ENCODE measurements around the gene MBOAT1.

Gene MBOAT1

DNA sequence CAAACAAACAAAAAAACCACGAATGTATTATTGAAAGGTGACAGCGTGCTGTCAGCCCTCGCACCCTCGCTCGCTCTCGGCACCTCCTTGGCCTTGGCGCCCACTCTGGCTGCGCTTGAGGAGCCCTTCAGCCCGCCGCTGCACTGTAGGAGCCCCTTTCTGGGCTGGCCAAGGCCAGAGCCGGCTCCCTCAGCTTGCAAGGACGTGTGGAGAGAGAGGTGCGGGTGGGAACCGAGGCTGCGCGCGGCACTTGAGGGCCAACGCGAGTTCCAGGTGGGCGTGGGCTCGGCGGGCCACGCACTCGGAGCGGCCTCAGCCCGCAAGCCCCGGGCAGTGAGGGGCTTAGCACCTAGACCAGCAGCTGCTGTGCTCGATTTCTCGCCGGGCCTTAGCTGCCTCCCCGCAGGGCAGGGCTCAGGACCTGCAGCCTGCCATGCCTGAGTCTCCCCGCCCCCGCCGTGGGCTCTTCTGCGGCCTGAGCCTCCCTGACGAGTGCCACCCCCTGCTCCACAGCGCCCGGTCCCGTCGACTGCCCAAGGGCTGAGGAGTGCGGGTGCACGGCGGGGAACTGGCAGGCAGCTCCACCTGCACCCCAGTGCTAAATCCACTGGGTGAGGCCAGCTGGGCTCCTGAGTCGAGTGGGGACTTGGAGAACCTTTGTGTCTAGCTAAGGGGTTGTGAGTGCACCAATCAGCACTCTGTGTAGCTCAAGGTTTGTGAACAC lies 20.9 kb upstream of the MBOAT1 start:
- Histone ChIP-seq H3K36me3 (ENCODE audit: control insufficient read depth in 1 of 2, insufficient read depth in 2 of 2, low read depth in 1 of 2, low read length in 2 of 2) (no peaks in the 10 kb centered on the region), H3K9ac (ENCODE audit: low read length) (no peak overlapping the region), H2BK15ac (ENCODE audit: low read depth, poor library complexity, severe bottlenecking) (no peak overlapping the region), H3K4ac (ENCODE audit: low read depth in 1 of 2, low read length in 2 of 2) (no peak overlapping the region), H3K14ac (ENCODE audit: low read length in 2 of 2) (no peak overlapping the region), H4K91ac (ENCODE audit: low read length) (no peak overlapping the region), H3K18ac (ENCODE audit: low read depth in 1 of 2, low read length in 2 of 2) (no peak overlapping the region), H3K23ac (ENCODE audit: low read length in 2 of 2) (no peak overlapping the region), H3K4me1 (ENCODE audit: control insufficient read depth, insufficient read depth, low read depth, low read length) (no peaks in the 10 kb centered on the region), H4K8ac (ENCODE audit: low read length) (no peak overlapping the region), H3K79me1 (replicated peaks; ENCODE audit: low read length, poor library complexity, severe bottlenecking) (no peaks in the 10 kb centered on the region), H2BK5ac (ENCODE audit: low read depth, low read length, poor library complexity, severe bottlenecking) (no peak overlapping the region), H2BK120ac (ENCODE audit: low read depth, low read length) (no peak overlapping the region), H2BK12ac (ENCODE audit: low read length in 2 of 2) (no peak overlapping the region), H3K4me2 (ENCODE audit: low read length, poor library complexity, severe bottlenecking) (no peak overlapping the region), H3K4me3 (ENCODE audit: insufficient read depth in 1 of 2, low read depth in 1 of 2, low read length in 2 of 2) (no peak overlapping the region), H2AK5ac (ENCODE audit: low read length, severe bottlenecking) (no peak overlapping the region), H3K27me3 (ENCODE audit: control insufficient read depth in 1 of 2, insufficient read depth in 1 of 2, low read length in 2 of 2) (no peaks in the 10 kb centered on the region), H3K9me3 (ENCODE audit: control insufficient read depth, low read length) (no peaks in the 10 kb centered on the region), H3K27ac (ENCODE audit: low read length, poor library complexity, severe bottlenecking) (no peak overlapping the region), H2AFZ (ENCODE audit: low read depth, low read length) (no peak overlapping the region)
- no peak for DNase-seq
- 97% methylated on average over 43 of the region's 44 CpGs for WGBS

DNA sequence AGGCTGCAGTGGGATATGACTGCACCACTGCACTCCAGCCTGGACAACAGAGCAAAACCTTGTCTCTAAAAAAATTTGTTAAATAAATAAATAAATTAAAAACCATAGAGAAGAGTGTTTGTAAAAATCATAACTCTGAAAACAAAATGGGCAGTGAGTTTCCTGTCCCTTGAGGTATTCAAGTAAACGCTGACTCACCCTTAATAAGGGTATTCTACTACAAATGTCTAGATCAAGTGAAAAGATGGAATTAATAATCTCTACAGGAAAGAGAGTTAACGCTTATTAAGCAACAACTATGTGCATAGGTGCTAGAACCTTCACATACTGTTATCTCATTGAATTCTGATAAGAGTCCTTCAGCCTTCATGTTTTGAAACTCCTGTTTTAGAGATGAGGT lies 19.9 kb upstream of the MBOAT1 start:
- Histone ChIP-seq H2BK12ac (ENCODE audit: low read length in 2 of 2) (no peak overlapping the region), H3K27me3 (ENCODE audit: control insufficient read depth in 1 of 2, insufficient read depth in 1 of 2, low read length in 2 of 2) (no peaks in the 10 kb centered on the region), H2BK120ac (ENCODE audit: low read depth, low read length) (no peak overlapping the region), H3K79me1 (replicated peaks; ENCODE audit: low read length, poor library complexity, severe bottlenecking) (no peaks in the 10 kb centered on the region), H3K23ac (ENCODE audit: low read length in 2 of 2) (no peak overlapping the region), H3K4me2 (ENCODE audit: low read length, poor library complexity, severe bottlenecking) (no peak overlapping the region), H3K4me3 (ENCODE audit: insufficient read depth in 1 of 2, low read depth in 1 of 2, low read length in 2 of 2) (no peak overlapping the region), H3K18ac (ENCODE audit: low read depth in 1 of 2, low read length in 2 of 2) (no peak overlapping the region), H3K4me1 (ENCODE audit: control insufficient read depth, insufficient read depth, low read depth, low read length) (no peaks in the 10 kb centered on the region), H3K36me3 (ENCODE audit: control insufficient read depth in 1 of 2, insufficient read depth in 2 of 2, low read depth in 1 of 2, low read length in 2 of 2) (no peaks in the 10 kb centered on the region), H2BK5ac (ENCODE audit: low read depth, low read length, poor library complexity, severe bottlenecking) (no peak overlapping the region), H2BK15ac (ENCODE audit: low read depth, poor library complexity, severe bottlenecking) (no peak overlapping the region), H2AK5ac (ENCODE audit: low read length, severe bottlenecking) (no peak overlapping the region), H3K9me3 (ENCODE audit: control insufficient read depth, low read length) (no peaks in the 10 kb centered on the region), H4K8ac (ENCODE audit: low read length) (no peak overlapping the region), H3K14ac (ENCODE audit: low read length in 2 of 2) (no peak overlapping the region), H2AFZ (ENCODE audit: low read depth, low read length) (no peak overlapping the region), H4K91ac (ENCODE audit: low read length) (no peak overlapping the region), H3K27ac (ENCODE audit: low read length, poor library complexity, severe bottlenecking) (no peak overlapping the region), H3K4ac (ENCODE audit: low read depth in 1 of 2, low read length in 2 of 2) (no peak overlapping the region), H3K9ac (ENCODE audit: low read length) (no peak overlapping the region)
- no CpG with 5 or more reads among the region's 2 CpGs for WGBS
- DNase-seq, result no peak

DNA sequence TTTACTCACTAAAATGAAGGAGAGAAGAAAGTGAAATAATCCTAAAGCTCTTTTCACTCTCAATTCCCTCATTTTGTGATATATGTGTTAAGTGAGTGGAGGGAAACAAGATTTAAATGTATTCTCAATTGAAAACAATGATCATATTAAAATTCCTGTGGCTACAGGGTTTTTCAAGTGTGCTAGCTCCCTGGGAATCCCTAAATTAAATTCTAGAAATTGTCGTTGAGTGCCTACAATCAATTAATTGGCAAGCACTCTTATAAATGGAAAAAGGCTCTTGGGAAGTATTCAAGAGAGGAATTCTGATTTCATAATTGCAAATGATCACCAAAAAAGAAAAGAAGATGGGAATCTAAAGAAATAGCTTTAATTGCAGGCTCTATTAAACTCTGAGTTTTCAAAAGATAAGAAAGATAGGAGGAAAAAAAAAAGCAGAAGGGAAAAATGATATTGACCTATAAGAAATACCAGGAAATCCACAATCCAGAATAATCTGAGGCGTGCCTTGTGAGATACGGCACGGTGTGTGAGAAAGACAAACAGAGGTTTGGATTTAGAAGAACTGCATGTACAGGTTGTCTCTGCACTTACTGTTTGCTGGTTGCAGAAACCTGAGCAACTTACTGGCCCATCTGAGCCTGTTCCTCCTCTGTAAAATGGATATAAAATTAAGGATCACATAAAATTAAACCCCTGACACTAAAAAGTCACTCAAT lies 18.3 kb upstream of the MBOAT1 start:
- Histone ChIP-seq H2BK5ac (ENCODE audit: low read depth, low read length, poor library complexity, severe bottlenecking) (no peak overlapping the region), H2AFZ (ENCODE audit: low read depth, low read length) (no peak overlapping the region), H3K4me3 (ENCODE audit: insufficient read depth in 1 of 2, low read depth in 1 of 2, low read length in 2 of 2) (no peak overlapping the region), H2BK15ac (ENCODE audit: low read depth, poor library complexity, severe bottlenecking) (no peak overlapping the region), H3K27me3 (ENCODE audit: control insufficient read depth in 1 of 2, insufficient read depth in 1 of 2, low read length in 2 of 2) (no peaks in the 10 kb centered on the region), H3K4ac (ENCODE audit: low read depth in 1 of 2, low read length in 2 of 2) (no peak overlapping the region), H4K8ac (ENCODE audit: low read length) (no peak overlapping the region), H3K14ac (ENCODE audit: low read length in 2 of 2) (no peak overlapping the region), H2BK120ac (ENCODE audit: low read depth, low read length) (no peak overlapping the region), H3K9ac (ENCODE audit: low read length) (no peak overlapping the region), H2AK5ac (ENCODE audit: low read length, severe bottlenecking) (no peak overlapping the region), H3K36me3 (ENCODE audit: control insufficient read depth in 1 of 2, insufficient read depth in 2 of 2, low read depth in 1 of 2, low read length in 2 of 2) (no peaks in the 10 kb centered on the region), H2BK12ac (ENCODE audit: low read length in 2 of 2) (no peak overlapping the region), H3K18ac (ENCODE audit: low read depth in 1 of 2, low read length in 2 of 2) (no peak overlapping the region), H3K4me1 (ENCODE audit: control insufficient read depth, insufficient read depth, low read depth, low read length) (no peaks in the 10 kb centered on the region), H3K27ac (ENCODE audit: low read length, poor library complexity, severe bottlenecking) (no peak overlapping the region), H3K4me2 (ENCODE audit: low read length, poor library complexity, severe bottlenecking) (no peak overlapping the region), H4K91ac (ENCODE audit: low read length) (no peak overlapping the region), H3K79me1 (replicated peaks; ENCODE audit: low read length, poor library complexity, severe bottlenecking) (no peaks in the 10 kb centered on the region), H3K23ac (ENCODE audit: low read length in 2 of 2) (no peak overlapping the region), H3K9me3 (ENCODE audit: control insufficient read depth, low read length) (no peaks in the 10 kb centered on the region)
- 94% methylated on average over 3 of the region's 4 CpGs for WGBS
- no peak for DNase-seq

DNA sequence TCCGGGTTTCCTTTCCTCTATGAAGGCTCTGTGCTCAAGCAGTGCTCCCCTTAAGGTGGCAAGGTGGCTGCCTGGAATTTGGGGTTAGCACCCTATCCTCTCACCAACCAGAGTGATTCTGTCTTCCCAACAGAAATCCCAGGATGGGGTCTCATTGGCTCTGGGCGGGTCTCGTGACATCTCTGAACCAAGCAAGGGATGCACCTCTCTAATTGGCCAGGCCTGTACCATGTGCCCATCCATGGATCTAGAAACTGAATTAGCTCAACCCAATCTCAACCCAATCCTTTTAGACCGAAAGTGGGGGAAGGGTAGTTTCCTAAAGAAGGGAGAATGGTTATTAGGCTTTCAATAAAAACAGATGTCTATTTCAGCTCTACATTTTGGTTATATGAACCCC lies 17.6 kb upstream of the MBOAT1 start:
- Histone ChIP-seq H3K14ac (ENCODE audit: low read length in 2 of 2) (no peak overlapping the region), H3K4me3 (ENCODE audit: insufficient read depth in 1 of 2, low read depth in 1 of 2, low read length in 2 of 2) (no peak overlapping the region), H2BK120ac (ENCODE audit: low read depth, low read length) (no peak overlapping the region), H4K8ac (ENCODE audit: low read length) (no peak overlapping the region), H2BK12ac (ENCODE audit: low read length in 2 of 2) (no peak overlapping the region), H3K36me3 (ENCODE audit: control insufficient read depth in 1 of 2, insufficient read depth in 2 of 2, low read depth in 1 of 2, low read length in 2 of 2) (no peaks in the 10 kb centered on the region), H3K27me3 (ENCODE audit: control insufficient read depth in 1 of 2, insufficient read depth in 1 of 2, low read length in 2 of 2) (no peaks in the 10 kb centered on the region), H3K9me3 (ENCODE audit: control insufficient read depth, low read length) (no peaks in the 10 kb centered on the region), H3K9ac (ENCODE audit: low read length) (no peak overlapping the region), H3K27ac (ENCODE audit: low read length, poor library complexity, severe bottlenecking) (no peak overlapping the region), H2AFZ (ENCODE audit: low read depth, low read length) (no peak overlapping the region), H2BK5ac (ENCODE audit: low read depth, low read length, poor library complexity, severe bottlenecking) (no peak overlapping the region), H3K18ac (ENCODE audit: low read depth in 1 of 2, low read length in 2 of 2) (no peak overlapping the region), H2AK5ac (ENCODE audit: low read length, severe bottlenecking) (no peak overlapping the region), H3K4me1 (ENCODE audit: control insufficient read depth, insufficient read depth, low read depth, low read length) (no peaks in the 10 kb centered on the region), H3K79me1 (replicated peaks; ENCODE audit: low read length, poor library complexity, severe bottlenecking) (no peaks in the 10 kb centered on the region), H4K91ac (ENCODE audit: low read length) (no peak overlapping the region), H2BK15ac (ENCODE audit: low read depth, poor library complexity, severe bottlenecking) (no peak overlapping the region), H3K23ac (ENCODE audit: low read length in 2 of 2) (no peak overlapping the region), H3K4ac (ENCODE audit: low read depth in 1 of 2, low read length in 2 of 2) (no peak overlapping the region), H3K4me2 (ENCODE audit: low read length, poor library complexity, severe bottlenecking) (no peak overlapping the region)
- WGBS, result 95% methylated on average over 3 of the region's 4 CpGs
- no peak for DNase-seq

All from mesenchymal stem cell (in vitro differentiated cells and primary cell).